GOT3 (cell line): ENCODE results near the gene SLC25A41.
A peak's percentile ranks its signal among the peaks of the same experiment; 100 is the strongest.
"Not testable (repeated sequence)": the region's sequence is repeated elsewhere in the genome, so short reads cannot be mapped to it uniquely, and the experiment has no call there.

Source experiments
- DNase-seq: peaks from one replicate; lab custom pipeline; 2025; ENCODE audit warnings: mixed read lengths; lab: John Stamatoyannopoulos, UW

Gene SLC25A41

GRCh38 chr19:6428692-6429418 is 4.7 kb downstream of the SLC25A41 start:
- not testable (repeated sequence) for DNase-seq

GRCh38 chr19:6427131-6427530 is 6.4 kb downstream of the SLC25A41 start:
- no peak for DNase-seq

GRCh38 chr19:6425732-6426620 is 7.6 kb downstream of the SLC25A41 start:
- no peak for DNase-seq

- peak; percentile 98 for DNase-seq
Measured at GRCh38 chr19:6424939-6425731, 8.4 kb downstream of the SLC25A41 start.

GRCh38 chr19:6424195-6424938 is 9.2 kb downstream of the SLC25A41 start, which contains the start of gene KHSRP:
TSS of gene KHSRP (minus strand) at chr19:6424811. CDS start at chr19:6424701, 110 bp downstream.
- DNase-seq = no peak

- no peak for DNase-seq
Measured at GRCh38 chr19:6423499-6424194, 9.9 kb downstream of the SLC25A41 start.

- DNase-seq = no peak
Measured at GRCh38 chr19:6421075-6422014, 12.2 kb downstream of the SLC25A41 start.

- no peak for DNase-seq
Measured at GRCh38 chr19:6418562-6418932, 15.0 kb downstream of the SLC25A41 start.

- DNase-seq = no peak
Measured at GRCh38 chr19:6417713-6418561, 15.6 kb downstream of the SLC25A41 start.

- DNase-seq = no peak
Measured at GRCh38 chr19:6416658-6417405, 16.7 kb downstream of the SLC25A41 start.

GRCh38 chr19:6415591-6416190 is 17.9 kb downstream of the SLC25A41 start:
- no peak for DNase-seq

- DNase-seq = no peak
Measured at GRCh38 chr19:6414793-6415590, 18.6 kb downstream of the SLC25A41 start.

- no peak for DNase-seq
Measured at GRCh38 chr19:6413721-6414643, 19.6 kb downstream of the SLC25A41 start.

- no peak for DNase-seq
Measured at GRCh38 chr19:6413291-6413690, 20.3 kb downstream of the SLC25A41 start.

GRCh38 chr19:6412447-6413091 is 21.0 kb downstream of the SLC25A41 start:
- no peak for DNase-seq
